HG02885 (cell line): ENCODE data around the gene EXT2.

Experiments used
- ATAC-seq: cut with Tn5 transposase; IDR thresholded peaks from one replicate; pipeline ENCODE4 v1.9.1; 2021; ENCODE audit warnings: mild to moderate bottlenecking; ENCODE audit not compliant: unreplicated experiment, poor library complexity

The EXT2 gene

DNA sequence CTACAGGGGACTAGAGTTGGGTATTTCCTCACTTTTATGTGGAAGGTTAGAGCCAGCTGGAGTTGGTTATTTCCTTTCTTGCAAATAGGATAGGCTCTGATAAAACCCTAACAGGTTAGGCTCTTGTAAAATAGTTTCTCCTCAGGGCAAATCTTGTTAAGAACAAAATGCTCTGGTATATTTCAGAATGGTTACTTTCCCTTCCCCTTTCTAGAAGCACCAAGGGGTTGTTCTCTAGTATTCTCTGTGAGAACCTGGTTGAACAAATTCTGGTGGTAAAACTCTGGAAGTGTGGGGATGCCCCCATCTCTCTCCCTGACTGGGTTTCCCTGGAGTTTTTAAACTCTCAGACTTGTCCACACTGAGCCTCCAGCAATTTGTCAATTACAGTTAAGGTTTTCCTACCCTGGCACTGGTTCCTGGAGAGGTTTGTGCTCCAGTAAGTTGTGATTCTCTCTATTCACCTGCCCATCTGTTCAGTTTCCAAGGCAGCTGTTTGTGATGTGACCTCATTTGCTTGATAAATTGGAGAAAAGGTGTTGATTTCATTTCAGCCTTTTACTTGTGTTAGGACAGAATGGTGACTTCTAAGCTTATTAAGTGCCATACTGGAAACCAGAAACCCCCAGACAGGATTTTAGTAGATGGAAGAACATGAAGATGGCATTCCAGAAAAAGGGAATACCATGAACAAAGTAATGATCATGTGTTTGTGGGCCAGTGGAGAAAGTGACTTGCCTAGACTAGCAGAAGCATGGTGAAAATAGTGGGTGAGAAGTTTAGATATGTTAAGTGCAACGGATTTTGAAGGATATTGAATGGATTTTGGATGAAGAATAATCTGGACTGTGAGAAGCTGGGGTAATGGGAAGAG, 64.6 kb downstream of the EXT2 start:
- peak; percentile 82 for ATAC-seq

DNA sequence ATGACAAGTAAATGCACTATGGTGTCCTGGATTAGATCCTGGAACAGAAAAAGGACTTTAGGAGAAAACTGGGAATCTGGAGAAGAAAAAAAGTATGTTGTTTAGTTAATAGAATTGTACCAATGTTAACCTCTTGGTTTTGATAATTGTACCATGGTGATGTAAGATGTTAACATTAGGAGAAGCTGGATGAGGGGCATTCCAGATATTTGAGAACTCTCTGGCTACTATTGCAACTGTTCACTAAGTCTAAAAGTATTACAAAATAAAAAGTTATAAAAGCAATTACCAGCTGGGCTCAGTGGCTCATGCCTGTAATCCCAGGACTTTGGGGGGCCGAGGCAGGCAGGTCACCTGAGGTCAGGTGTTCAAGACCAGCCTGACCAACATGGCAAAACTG, 66.5 kb downstream of the EXT2 start:
- ATAC-seq: no peak

DNA sequence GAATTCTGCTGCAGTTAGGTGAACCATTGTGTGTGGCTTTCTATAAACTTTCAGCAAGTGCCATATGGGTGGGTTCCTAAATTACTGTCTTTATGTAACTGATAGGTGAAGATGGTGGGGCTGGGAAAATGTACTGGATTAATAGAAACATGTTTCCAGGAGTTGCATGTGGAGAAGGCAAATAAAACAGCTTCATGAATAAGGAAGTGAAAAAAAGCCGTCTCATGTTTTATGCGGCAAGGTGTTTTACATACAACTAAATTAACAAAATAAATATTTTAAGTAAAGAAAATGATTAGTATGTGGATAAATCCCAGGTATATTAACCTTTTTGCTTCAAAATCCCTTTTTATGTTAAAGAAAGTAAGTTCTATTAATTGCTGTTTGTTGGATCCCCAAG, 67.2 kb downstream of the EXT2 start:
- ATAC-seq: no peak

DNA sequence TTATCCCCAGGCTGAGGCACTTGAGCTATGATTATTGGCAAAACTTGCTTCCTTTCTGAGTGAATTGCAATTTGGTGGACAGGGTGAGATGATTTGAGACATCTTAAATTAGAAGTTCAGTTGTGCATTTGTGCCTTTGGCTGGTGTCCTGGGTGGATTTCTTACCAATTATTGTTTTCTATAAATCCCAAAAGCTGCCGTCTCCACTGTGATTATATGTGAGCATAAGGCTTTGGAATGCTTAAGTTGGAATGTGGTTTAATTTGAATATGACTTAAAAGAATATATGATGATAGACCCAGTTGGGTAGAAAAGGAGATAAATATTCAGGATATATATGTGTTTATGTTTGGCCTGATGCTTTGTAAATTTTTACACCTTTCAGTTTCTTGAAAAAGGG, 70.0 kb downstream of the EXT2 start:
- no peak for ATAC-seq

DNA sequence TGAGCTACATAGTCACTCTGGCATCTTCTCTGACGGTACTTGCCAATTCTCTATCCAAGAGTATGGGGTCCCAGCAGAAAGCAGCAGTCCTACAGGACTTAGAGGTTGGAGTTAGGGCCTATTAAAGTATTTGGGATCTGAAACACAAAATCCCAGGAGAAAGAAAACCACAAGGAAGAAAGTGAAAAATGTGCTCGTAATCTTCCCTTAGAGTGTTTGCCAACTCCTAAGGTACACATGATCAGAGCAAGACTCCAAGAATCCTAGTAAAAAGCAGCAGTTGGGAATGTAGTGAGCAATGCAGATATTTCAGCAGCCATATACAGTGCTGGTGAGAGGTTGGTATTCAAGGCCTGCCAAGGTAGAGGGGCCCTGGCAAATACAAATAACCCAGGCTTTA, 71.6 kb downstream of the EXT2 start:
- no peak for ATAC-seq

DNA sequence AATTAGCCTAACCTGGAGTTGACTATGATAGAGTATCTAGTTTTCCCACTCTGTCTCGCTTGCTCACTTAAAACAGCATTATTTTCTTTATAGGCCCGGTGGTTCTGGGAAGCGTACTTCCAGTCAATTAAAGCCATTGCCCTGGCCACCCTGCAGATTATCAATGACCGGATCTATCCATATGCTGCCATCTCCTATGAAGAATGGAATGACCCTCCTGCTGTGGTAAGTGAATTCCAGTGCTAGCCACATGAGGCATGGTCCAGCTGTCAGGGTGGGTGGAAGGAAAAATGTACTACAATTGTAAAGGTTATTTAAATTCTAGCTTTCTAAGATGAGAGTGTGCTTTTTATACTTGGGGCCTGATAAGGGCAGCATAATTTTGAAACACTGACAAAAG, 76.0 kb downstream of the EXT2 start:
- no peak for ATAC-seq

DNA sequence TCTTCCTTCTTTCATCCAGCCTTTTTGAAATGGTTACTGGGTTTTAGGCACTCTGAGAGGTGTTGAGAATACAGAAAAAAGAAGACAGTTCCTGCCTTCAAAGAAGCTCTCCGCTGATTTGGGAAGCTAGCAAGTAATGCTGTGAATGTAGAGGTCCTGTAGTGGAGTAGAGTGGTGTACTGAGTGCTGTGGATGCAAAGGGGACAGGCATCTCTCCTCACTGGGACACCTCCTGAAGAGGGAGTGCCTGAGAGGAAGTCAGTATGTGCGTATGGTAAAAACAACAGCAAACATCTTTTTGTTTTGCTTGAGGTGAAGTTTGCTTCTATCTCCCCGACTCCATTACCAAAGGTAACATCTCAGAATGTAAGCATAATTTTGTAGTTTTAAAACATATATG, 77.5 kb downstream of the EXT2 start:
- ATAC-seq: no peak

DNA sequence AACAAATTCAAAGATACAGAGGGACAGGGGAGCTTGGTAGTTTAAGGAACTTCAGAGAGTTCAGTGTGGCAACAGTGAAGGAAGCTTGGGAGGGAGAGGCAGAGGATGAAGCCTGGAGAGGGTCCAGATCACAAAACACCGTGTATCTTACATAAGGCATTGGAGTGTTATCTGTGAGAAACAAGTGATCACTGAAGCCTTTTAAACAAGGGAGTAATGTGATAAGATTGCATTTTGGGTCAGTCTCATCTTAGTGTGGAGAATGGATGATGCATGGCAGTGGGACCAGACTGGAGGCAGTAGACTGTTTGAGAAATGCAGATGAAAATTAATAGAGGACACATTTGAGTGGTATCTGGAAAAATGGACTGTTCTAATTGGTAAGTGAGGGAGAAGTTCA, 79.4 kb downstream of the EXT2 start:
- ATAC-seq: no peak

DNA sequence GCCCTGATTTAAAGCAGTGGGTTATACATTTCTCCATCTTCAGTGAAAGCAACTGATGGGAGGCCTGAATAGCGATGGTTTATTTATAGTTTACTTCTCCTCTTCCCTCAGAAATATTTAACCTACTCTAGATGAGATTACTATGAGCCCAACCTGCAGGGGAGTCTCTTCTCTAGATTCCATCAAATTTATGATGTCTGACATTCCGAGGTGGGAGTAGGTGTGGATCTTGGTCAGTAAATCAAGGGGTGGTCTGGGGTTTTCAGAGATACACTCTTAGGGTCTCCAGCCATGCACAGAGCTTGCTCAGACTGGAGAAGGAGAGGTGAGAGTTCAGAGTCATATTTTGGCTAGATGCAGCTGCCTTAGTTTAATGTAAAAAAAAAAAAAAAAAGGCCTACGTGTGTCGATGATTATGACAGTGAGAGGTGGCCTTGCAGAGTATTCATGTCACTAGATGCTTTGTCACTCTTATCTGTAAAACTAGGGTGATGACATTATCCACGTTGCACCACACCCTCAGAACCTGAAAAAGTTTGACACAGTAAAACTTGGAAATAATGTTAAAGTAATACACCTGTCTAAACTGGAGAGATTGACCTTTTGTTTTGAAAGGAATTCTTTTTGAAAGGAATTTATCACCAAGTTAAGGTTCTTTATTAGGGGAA, 81.2 kb downstream of the EXT2 start:
- ATAC-seq: no peak

DNA sequence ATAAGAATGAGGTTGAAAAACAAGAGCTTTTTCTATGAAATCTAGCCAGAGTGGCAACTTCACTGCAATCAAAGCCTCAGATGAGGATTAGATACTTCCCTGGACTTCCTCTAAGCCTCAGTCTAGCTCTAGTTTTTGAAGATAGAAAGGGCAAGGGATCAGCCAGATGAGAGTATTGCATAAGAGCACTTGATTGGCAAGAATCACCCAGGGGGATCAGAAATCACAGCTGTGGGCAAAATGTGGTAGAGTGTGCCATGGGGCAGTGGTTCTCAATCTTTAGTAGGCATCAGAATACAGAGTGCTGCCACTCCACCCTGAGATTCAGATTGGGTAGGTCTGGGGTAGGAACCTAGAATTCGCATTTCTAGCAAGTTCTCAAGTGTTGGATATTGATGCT, 82.4 kb downstream of the EXT2 start:
- no peak for ATAC-seq

DNA sequence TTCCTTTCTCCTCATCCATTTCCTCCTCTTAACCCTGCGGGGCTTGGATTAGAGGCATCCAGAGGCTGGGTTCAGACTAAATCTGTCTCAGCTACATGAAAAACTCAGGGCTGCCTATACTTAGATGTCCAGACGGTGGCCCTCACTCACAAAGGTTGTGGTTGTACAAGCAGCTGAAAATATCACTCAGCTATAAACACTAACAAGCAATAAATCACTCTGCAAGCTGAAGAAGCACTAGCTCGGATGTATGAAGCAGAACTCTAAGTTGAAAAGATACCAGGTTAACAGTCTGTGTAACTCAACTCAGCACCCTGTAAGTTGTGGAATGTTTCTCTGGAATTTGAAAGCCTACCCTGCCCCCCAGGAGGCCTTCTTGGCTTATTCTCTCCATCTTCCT, 82.9 kb downstream of the EXT2 start:
- ATAC-seq: no peak

DNA sequence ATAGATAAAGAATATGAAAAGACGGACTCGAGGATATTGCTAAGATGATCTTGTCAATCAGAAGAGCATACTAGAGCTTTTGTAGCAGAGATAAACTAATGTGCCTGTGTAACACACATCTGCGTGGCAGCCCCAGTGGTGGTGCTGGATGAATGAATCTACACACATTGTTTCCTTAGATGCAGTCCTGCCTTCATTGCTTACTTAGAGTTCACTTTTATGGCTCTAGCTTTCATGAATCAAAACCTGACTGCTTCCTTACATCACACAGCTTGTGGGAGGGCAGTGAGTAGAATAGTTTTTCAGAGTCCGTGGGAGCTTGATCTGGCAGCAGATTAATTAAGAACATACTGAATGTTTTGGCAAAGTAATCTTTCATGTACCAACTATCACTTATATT, 83.7 kb downstream of the EXT2 start:
- no peak for ATAC-seq

DNA sequence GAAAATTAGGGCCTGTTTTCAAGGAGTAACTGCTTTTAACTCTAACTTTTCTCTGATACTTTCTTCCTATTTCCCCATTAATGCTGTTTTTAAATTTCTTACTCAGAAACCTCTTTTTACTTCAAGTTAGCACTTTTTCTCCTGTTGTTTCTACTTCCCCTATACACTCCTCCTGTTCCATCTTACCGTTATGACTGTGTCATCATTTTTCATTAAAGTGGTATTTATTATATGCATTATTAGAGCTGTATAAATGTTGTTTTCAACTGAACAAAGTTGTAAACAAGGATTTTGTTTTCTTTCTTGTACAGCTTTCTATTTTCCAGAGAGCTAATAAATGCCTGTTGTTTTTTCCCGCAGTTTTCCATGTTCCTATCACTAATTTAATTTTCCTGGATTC, 84.6 kb downstream of the EXT2 start:
- ATAC-seq: no peak

DNA sequence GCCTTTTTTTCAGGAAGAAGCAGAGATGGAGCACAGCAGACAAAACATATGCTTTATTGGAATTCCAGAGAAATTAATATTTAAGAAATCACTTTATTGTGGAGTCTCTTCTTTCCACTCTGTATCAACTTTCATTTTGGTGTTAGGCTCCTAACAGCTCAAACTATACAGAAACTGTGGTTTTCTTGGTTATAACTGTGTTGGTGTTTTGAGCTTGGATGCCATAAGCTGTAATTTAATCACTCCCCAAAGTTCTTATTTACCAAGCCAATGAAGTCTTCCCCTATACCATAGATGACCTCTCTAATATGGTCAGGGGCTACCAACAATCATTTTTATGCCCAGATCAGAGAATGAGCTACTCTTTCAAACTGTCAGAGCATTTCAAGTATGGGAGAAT, 90.0 kb downstream of the EXT2 start:
- no peak for ATAC-seq

DNA sequence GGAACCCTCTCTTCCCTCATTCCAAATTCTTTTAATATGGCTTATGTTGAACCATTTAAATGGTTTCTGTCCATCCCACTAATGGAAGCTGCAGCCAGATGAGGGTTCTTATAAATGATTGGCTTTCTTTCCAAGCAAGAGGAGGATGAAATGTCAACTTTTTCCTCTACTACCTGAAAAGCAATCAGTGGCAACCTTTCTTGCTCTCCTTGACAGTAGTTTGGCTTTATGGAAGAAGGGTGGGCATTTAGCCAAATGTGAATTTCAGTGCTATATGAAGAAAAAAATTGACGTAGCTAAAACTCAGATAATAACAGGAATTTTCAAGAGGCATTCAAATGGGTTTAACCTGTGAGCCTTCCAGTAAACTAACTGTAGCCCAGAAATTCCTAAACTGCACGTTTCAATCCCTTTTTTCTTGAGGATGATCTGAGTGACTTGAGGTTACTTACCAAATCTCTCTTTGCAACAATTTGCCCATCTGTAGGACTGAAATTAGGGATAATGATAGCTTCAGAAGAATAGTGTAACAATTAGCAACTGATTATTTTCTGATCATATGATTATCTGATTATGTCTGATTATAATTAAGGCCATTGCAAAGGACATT, 90.9 kb downstream of the EXT2 start:
- ATAC-seq: no peak

DNA sequence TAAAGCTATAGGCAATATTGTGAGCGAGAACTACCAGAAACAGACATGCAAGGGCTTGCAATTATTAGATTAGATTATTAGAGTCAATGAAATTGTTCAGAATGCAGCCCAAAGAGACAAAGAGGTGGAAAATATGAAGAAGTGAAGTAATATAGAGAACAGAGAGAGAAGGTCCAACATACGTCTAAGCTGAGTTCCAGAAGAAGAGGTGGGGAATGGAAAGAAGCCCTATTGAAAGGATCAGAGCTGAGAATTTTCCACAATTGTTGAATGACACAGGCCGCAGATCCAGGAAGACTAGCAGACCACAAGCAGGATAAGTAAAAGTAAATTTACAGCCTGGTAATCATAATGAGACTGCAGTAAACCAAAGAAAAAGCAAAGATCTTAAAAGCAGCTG, 93.2 kb downstream of the EXT2 start:
- ATAC-seq: no peak

DNA sequence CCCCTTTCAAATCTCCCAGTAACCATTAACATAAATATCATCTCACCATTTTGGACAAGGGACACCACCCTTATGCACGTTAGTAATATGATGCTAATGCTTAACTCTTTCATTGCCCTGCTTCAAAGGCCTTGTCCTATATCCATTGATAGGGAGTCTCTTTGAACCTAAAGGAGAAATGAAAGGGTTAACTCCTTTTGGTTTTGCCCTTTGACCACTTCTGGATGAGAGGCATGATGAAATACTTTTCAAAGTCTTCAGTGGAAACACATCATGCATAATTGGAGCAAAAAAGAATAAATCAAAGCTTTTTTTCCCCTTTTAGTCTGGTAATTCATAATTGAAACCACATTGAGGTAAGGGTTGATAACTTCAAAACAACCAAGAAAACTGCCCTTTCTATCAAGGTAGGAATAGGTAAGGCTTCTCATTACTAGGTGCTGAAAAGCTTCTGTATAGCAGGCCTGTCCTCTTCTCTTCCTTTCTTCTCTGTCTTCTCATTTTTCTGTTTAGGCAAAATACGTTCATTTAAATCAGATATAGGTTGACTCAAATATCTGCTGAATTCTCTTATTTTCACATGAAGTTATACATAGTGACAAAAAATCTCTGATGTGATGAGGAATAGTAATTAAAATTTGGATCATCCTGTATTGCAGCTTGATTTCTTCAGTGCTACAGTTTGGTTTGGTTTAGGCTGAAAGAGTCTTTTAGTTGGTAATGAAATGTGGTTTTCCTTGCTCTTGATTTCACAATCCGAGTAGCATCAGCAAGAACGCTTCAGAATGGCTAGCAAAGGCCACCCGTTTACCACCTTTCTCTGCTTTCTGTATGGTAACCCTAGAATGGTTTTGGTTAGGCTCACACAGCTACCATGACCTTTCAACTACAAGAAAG, 94.8 kb downstream of the EXT2 start:
- ATAC-seq: no peak

DNA sequence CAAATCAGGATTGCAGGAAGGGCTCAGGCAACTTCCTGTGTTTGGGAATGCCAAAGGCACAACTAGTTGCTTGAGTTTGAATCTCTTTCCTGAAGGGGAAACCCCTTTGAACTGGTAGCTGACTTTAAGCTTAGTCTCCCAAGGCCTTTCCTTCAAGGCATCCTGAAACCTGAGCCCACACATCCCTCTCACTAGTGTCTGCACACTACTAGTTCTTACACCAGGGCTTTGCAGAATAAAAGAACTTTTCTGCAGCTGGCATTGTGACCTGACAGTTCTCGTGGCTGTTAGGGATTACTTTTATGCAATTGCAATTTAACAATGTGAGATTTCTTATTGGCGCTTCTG, 95.4 kb downstream of the EXT2 start:
- no peak for ATAC-seq

DNA sequence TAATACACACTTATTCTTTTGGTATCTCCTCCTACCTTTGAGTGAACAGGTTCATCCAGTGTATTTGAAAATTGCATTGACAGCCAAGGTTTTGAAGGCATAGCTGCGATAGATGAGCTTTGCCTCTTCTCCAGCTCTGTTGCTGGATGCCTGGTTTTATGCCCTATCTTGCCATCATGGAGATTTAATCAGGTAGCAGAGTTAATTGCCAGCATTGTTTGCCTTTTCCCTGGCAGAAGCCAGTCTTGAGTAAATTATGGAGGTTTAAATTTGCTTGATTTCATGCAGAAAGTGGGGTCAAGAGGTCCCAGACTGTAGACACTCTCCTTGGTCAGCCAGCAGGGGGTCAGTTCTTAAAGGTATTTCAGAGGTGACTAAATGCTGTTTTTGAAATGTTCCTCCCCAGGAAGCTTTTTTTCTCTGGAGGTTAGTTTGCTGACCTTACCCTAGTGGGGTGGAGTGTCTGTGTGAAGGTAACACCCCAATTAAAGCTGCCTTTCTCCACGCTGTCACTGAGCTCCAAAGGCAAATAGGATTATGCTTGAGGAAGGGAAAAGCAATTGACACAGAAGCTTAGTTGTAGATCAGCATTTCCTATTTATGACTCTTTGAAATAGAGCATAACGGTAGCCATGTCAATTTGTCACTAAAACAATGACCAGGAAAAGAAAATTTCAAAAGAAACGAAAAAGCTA, 96.0 kb downstream of the EXT2 start:
- no peak for ATAC-seq

DNA sequence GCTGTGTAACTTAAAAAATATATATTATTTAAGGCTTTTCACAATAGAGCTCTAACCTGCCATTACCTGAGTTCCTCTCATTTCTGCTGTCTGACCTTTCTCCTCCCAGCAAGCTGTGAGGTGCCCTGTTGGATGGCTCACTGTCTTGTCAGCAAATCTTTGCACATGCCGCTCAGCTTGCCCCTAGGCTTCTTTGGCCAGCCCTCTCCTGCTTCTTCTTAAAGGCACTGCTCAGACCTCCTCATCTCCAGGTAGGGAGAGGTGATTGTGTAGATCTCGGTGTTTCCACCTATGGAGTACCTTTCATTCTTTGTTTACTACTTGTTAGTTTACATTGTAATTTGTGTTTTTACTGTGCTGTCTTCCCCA, 96.5 kb downstream of the EXT2 start:
- no peak for ATAC-seq
